Activated B cell treated with CpG ODN at 0.5 μM for 24 hours (primary cell): ENCODE data around the gene LRRC3. TPM values are rescaled to one million over a fixed set of nuclear protein-coding genes. Genes with fewer than 3 reads are reported as not detected.

ENCODE experiments used
- ATAC-seq: fragments of 200-7000 bp; cut with Tn5 transposase; one replicate; pipeline ENCODE4 v1.10.0; 2021; ENCODE audit warnings: low read depth, mild to moderate bottlenecking, moderate library complexity
- CTCF ChIA-PET: fragments of 350-600 bp; sonication (Branson Sonifier 250); formaldehyde crosslinking; loops from one replicate; lab custom pipeline; 2021; ENCODE audit warnings: antibody characterized with exemption; lab: Charles Lee
- POLR2A ChIA-PET: fragments of 350-600 bp; sonication (Branson Sonifier 250); formaldehyde crosslinking; loops from one replicate; lab custom pipeline; 2021; ENCODE audit warnings: antibody characterized with exemption; lab: Charles Lee
- DNase-seq: peaks from one replicate; pipeline ENCODE4 v3.0.0; 2022
- H3K27ac Mint-ChIP-seq: one replicate; pipeline ENCODE4 v1.8.0; 2020; ENCODE audit warnings: mixed read lengths
- H3K27me3 Mint-ChIP-seq: one replicate; pipeline ENCODE4 v1.8.0; 2021; ENCODE audit warnings: mixed read lengths
- H3K36me3 Mint-ChIP-seq: one replicate; pipeline ENCODE4 v1.8.0; 2021; ENCODE audit warnings: low read depth, mixed read lengths
- H3K4me1 Mint-ChIP-seq: one replicate; pipeline ENCODE4 v1.8.0; 2021; ENCODE audit warnings: mixed read lengths
- H3K4me3 Mint-ChIP-seq: one replicate; pipeline ENCODE4 v1.8.0; 2020; ENCODE audit warnings: mild to moderate bottlenecking, mixed read lengths
- H3K9me3 Mint-ChIP-seq: one replicate; pipeline ENCODE4 v1.8.0; 2020; ENCODE audit warnings: mixed read lengths
- intact Hi-C: fragments of 100-400 bp; cut with micrococcal nuclease; formaldehyde crosslinking; loops from one replicate; pipeline ENCODE4 v1.15.1; 2024
- total RNA-seq: library from RNA; stranded (reverse); gene quantifications from 2 replicates; pipeline ENCODE4 v1.2.3, GENCODE V29; 2022
- TF ChIP-seq, protein P1 (sequence below): fragments of 200-600 bp; IDR thresholded peaks from one replicate; pipeline ENCODE4 v1.8.0; 2022; ENCODE audit warnings: antibody characterized with exemption, mild to moderate bottlenecking

Gene LRRC3
- total RNA-seq, 1 donor from 2014 or later: 1.00 TPM

DNA sequence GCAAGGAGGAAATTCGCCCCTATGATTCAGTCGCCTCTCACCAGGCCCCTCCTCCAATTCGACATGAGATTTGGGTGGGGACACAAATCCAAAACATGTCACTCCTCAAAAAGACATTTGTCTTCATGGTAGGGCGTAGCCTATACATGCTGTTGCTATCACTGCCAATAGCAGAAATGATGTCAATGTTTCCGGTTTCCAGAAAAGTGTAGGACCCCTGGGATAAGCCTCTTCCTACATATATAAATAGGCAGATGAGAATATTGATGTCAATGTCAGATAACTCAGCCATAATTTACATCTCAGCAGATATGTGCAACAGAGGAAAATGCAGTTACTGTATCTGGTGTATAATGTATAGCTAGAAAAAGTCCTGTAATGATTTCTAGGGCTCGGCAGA lies 16.7 kb downstream of the LRRC3 start:
- CTCF ChIA-PET: no interaction called here
- intact Hi-C loops: no loop called here
- Mint-ChIP-seq H3K9me3 (no peaks in the 10 kb centered on the region), H3K27me3 (peaks cover 3% of the 10 kb centered on the region), H3K4me3 (no peak overlapping the region), H3K27ac (no peak overlapping the region), H3K4me1 (no peaks in the 10 kb centered on the region), H3K36me3 (no peaks in the 10 kb centered on the region)
- TF ChIP-seq, protein P1, sequence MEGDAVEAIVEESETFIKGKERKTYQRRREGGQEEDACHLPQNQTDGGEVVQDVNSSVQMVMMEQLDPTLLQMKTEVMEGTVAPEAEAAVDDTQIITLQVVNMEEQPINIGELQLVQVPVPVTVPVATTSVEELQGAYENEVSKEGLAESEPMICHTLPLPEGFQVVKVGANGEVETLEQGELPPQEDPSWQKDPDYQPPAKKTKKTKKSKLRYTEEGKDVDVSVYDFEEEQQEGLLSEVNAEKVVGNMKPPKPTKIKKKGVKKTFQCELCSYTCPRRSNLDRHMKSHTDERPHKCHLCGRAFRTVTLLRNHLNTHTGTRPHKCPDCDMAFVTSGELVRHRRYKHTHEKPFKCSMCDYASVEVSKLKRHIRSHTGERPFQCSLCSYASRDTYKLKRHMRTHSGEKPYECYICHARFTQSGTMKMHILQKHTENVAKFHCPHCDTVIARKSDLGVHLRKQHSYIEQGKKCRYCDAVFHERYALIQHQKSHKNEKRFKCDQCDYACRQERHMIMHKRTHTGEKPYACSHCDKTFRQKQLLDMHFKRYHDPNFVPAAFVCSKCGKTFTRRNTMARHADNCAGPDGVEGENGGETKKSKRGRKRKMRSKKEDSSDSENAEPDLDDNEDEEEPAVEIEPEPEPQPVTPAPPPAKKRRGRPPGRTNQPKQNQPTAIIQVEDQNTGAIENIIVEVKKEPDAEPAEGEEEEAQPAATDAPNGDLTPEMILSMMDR: no peak
- DNase-seq: no peak
- no peak for ATAC-seq
- POLR2A ChIA-PET: no interaction called here

DNA sequence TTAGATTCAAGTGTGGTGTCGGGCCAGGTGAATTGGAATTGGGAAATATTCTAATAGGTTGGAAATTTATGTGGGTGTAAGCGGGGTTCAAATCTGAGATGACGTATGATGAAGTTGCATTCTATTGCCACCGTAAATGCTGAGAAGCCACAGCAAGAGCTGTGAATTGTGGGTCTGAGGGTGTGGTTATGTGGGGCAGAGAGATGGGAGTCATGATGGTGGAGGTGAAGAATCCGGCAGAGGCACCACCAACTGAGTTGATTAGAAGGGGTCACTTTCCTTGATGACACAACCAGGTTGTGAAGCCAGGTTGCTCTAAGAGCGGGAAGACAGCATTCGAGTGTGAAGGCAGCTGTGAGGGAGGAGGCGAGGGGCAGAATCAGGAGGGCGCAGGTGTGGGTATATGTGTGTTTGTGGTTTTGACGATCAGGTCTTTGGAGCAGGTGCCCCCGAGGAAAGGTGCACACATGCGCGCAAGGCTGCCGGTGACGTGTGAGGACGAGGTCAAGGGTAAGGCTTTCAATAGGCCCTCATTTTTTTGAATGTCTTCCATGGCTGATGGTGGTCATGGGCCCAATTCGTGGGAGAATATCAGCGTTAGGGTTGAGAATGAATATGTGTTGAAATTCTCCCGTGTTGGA lies 18.7 kb downstream of the LRRC3 start:
- ATAC-seq: no peak
- POLR2A ChIA-PET: no interaction called here
- H3K27me3 Mint-ChIP-seq: peaks cover 4% of the 10 kb centered on the region
- CTCF ChIA-PET: no interaction called here
- no peaks in the 10 kb centered on the region for H3K36me3 Mint-ChIP-seq
- H3K27ac Mint-ChIP-seq: no peak overlapping the region
- intact Hi-C loops: no loop called here
- peaks cover 2% of the 10 kb centered on the region for H3K4me1 Mint-ChIP-seq
- no peak for DNase-seq
- no peaks in the 10 kb centered on the region for H3K9me3 Mint-ChIP-seq
- H3K4me3 Mint-ChIP-seq: no peak overlapping the region
- TF ChIP-seq, protein P1: no peak

DNA sequence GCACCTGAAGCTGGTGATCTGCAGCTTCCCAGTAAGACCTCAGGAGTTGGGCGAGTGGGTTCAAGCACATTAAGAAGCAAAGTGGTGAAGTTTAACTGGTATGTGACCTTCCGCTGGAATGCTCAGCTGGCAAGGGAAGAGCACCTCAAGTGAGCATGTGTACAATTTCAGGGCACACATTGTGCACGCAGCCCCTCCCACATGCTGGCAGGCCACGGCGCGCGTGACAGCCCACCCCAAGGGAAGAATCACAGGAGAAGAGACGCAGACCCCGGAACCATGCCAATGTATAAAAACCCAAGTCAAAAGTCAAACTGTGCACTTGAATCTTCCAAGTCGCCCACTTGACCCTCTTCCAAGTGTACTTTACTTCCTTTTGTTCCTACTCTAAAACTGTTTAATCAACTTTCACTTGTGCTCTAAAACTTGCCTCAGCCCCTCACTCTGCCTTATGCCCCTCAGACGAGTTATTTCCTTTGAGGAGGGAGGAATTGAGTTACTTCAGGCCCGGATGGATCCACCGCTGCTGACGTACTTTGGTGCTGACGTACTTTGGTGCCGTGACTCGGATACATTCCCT lies 20.0 kb downstream of the LRRC3 start:
- ATAC-seq: no peak
- Mint-ChIP-seq H3K27me3 (peaks cover 4% of the 10 kb centered on the region), H3K4me1 (peaks cover 4% of the 10 kb centered on the region), H3K9me3 (no peaks in the 10 kb centered on the region), H3K4me3 (no peak overlapping the region), H3K36me3 (no peaks in the 10 kb centered on the region), H3K27ac (no peak overlapping the region)
- POLR2A ChIA-PET: no interaction called here
- intact Hi-C loops: no loop called here
- no peak for DNase-seq
- CTCF ChIA-PET: no interaction called here
- TF ChIP-seq, protein P1: no peak

DNA sequence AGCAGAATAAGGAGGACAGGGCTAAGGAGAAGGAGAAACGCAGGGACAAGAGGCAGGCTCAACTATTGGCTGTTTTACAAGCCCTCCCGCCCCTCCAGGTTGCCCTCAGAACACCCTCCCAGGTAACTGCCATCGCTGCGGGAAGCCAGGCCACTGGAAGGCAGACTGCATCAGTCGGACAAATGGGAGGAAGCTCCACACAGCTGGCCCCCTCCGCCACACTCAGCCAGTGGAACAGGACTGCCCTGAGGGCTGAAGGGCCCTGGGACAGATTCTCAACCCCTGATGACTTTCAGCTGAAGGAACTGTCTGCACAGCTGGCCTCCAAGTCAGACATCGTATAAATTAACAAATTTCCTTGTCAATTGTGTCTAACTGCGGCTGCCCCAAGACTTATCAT lies 21.8 kb downstream of the LRRC3 start:
- ATAC-seq: no peak
- Mint-ChIP-seq H3K36me3 (no peaks in the 10 kb centered on the region), H3K27ac (no peak overlapping the region), H3K27me3 (peaks cover 7% of the 10 kb centered on the region), H3K9me3 (no peaks in the 10 kb centered on the region), H3K4me1 (peaks cover 4% of the 10 kb centered on the region), H3K4me3 (no peak overlapping the region)
- intact Hi-C loops: no loop called here
- POLR2A ChIA-PET: no interaction called here
- CTCF ChIA-PET: no interaction called here
- TF ChIP-seq, protein P1: no peak
- DNase-seq: no peak

DNA sequence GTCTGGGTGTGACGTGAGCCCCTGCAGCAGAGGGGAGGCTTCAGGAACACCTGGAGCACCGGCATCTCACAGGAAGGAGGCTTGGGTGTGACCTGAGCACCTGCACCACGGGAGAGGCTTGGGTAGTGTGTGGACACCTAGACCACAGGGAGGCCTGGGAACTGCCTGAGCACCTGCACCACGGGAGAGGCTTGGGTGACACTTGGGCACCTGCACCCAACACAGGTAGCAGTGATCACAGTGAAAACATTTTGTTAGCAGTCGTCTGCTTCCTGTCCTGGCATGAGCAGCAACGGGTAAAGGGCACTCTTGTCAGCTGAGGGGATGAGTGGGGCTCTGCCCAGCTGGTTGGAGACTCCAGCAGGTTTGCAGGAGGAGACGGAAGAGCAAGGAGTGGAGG lies 22.4 kb downstream of the LRRC3 start:
- TF ChIP-seq, protein P1: no peak
- intact Hi-C loops: loop anchor here (2.0 kb wide), 3 partner anchors 175 to 673 kb away; partner anchors contain the start of gene TRAPPC10
- no peak overlapping the region for H3K4me3 Mint-ChIP-seq
- DNase-seq: no peak
- H3K36me3 Mint-ChIP-seq: no peaks in the 10 kb centered on the region
- peaks cover 4% of the 10 kb centered on the region for H3K27me3 Mint-ChIP-seq
- H3K9me3 Mint-ChIP-seq: no peaks in the 10 kb centered on the region
- no peak for ATAC-seq
- ChIA-PET CTCF (no interaction called here), POLR2A (no interaction called here)
- no peak overlapping the region for H3K27ac Mint-ChIP-seq
- peaks cover 4% of the 10 kb centered on the region for H3K4me1 Mint-ChIP-seq
